Memory B cell (primary cell): Measurements from ENCODE around the gene EML3.
"Not testable (repeated sequence)": the region's sequence is repeated elsewhere in the genome, so short reads cannot be mapped to it uniquely, and the experiment has no call there.

Experiments used
- ATAC-seq: fragments of 150-1000 bp; cut with Tn5 transposase; 2 replicates; pipeline ENCODE4 v1.10.0; 2021; ENCODE audit warnings: low read depth, mild to moderate bottlenecking, moderate library complexity
- DNase-seq, 2 donors: peaks; one replicate each; pipeline ENCODE4 v3.0.0; 2022; ENCODE audit warnings: low spot score in 2 of 2
- H3K27ac Mint-ChIP-seq: one replicate; pipeline ENCODE4 v1.8.0; 2022; ENCODE audit warnings: mild to moderate bottlenecking, moderate library complexity, mixed read lengths
- H3K27me3 Mint-ChIP-seq: one replicate; pipeline ENCODE4 v1.8.0; 2022; ENCODE audit warnings: mixed read lengths
- H3K36me3 Mint-ChIP-seq: one replicate; pipeline ENCODE4 v1.8.0; 2022; ENCODE audit warnings: mild to moderate bottlenecking, mixed read lengths
- H3K4me1 Mint-ChIP-seq: one replicate; pipeline ENCODE4 v1.8.0; 2022; ENCODE audit warnings: mixed read lengths
- H3K4me3 Mint-ChIP-seq: one replicate; pipeline ENCODE4 v1.8.0; 2022; ENCODE audit warnings: mild to moderate bottlenecking, moderate library complexity, mixed read lengths
- H3K9me3 Mint-ChIP-seq: one replicate; pipeline ENCODE4 v1.8.0; 2022; ENCODE audit warnings: mixed read lengths

EML3 gene

GRCh38 chr11:62644220-62644619 is 31.6 kb upstream of the EML3 start:
- Mint-ChIP-seq H3K36me3 (peaks cover 5% of the 10 kb centered on the region), H3K27me3 (no peaks in the 10 kb centered on the region), H3K4me3 (peak overlapping the region; percentile 21), H3K9me3 (no peaks in the 10 kb centered on the region), H3K27ac (peak overlapping the region; percentile 58), H3K4me1 (peaks cover 12% of the 10 kb centered on the region)
- ATAC-seq, result no peak
- no peak for DNase-seq

- Mint-ChIP-seq H3K27me3 (no peaks in the 10 kb centered on the region), H3K4me3 (no peak overlapping the region), H3K27ac (no peak overlapping the region), H3K4me1 (peaks cover 5% of the 10 kb centered on the region), H3K9me3 (no peaks in the 10 kb centered on the region), H3K36me3 (peaks cover 51% of the 10 kb centered on the region)
- DNase-seq (no peak), ATAC-seq (no peak)
Observed at GRCh38 chr11:62632492-62632891, 19.9 kb upstream of the EML3 start.

DNA sequence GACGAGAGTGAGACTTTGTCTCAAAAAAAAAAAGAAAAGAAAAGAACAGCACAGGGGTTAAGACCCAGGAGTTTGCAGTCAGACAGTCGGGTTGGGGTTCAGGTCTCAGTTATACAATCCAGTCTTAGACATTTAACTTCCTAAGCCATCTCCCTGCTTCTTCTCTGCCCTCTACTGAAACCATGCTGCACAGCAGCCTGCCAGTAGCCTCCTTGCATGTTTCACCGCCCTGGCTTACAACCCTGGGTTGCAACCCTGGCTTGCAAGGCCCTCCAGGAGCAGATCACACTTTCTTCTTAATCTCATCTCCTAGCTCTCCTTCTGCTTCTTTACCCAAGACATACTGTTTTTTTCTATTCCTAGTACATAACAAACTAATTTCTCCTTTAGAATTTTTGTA is 15.1 kb upstream of the EML3 start:
- DNase-seq, result no peak
- Mint-ChIP-seq H3K4me3 (no peak overlapping the region), H3K27ac (no peak overlapping the region), H3K4me1 (no peaks in the 10 kb centered on the region), H3K9me3 (no peaks in the 10 kb centered on the region), H3K36me3 (peaks cover 48% of the 10 kb centered on the region), H3K27me3 (no peaks in the 10 kb centered on the region)
- no peak for ATAC-seq

GRCh38 chr11:62622476-62623089 is 10.0 kb upstream of the EML3 start:
- Mint-ChIP-seq H3K36me3 (peaks cover 17% of the 10 kb centered on the region), H3K4me3 (peak overlapping the region; percentile 84), H3K9me3 (no peaks in the 10 kb centered on the region), H3K4me1 (peaks cover 10% of the 10 kb centered on the region), H3K27ac (peak overlapping the region; percentile 93), H3K27me3 (no peaks in the 10 kb centered on the region)
- DNase-seq, result no peak
- no peak for ATAC-seq

DNA sequence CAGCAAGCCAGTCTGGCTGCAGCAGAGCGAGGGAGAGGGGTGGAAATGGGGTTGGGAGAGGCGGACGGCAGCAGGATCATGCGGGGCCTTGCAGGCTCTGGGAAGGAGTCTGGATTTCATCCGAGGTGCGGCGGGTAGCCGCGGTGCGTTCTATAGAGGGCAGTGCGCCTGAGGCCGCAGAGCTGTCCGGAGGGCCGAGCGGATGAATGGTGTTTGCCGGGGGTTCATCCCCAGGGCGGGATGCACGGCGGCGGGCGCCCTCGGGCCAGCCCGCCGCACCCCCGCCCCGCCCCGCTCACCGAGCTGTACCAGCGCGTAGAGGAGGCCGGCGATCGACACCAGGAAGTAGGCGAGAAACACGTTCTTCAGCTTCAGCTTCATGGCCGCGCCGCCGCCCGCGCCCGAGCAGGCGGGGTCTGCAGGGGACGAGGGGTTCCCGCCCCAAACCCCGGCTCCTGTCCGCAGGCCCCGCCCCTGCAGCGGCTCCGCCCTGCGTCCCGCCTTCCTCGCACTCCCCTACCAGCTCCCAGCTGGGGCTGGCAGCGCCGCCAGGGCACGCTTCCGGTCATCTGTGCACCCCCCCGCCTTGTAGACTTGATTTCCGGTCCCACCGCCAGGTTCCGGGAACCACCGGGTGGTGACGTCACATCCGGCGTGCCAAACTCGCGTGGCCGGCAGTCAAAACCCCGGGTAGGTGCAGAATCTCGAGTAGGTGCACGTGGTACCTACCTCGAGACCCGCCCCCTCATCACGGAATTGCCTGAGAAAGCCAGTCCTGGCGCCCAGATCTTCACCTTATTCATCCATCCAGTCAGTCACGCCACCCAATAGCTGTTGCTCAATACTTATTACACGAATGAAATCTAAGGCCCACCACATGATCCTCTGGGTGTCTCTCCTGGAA is 9.2 kb upstream of the EML3 start, which contains the start of gene B3GAT3:
Gene B3GAT3, minus strand, starts transcription at position 420 of the 904 bp plus-strand sequence. Its CDS starts 39 bp downstream, at position 381.
- ATAC-seq (peak; percentile 85), DNase-seq (peak; percentile 93 to 97)
- Mint-ChIP-seq H3K4me3 (peak within 1 kb of the TSS; percentile 86), H3K27me3 (no peaks in the 10 kb centered on the region), H3K36me3 (peaks cover 13% of the 10 kb centered on the region), H3K9me3 (no peaks in the 10 kb centered on the region), H3K4me1 (peaks cover 10% of the 10 kb centered on the region), H3K27ac (peak within 1 kb of the TSS; percentile 93)

DNA sequence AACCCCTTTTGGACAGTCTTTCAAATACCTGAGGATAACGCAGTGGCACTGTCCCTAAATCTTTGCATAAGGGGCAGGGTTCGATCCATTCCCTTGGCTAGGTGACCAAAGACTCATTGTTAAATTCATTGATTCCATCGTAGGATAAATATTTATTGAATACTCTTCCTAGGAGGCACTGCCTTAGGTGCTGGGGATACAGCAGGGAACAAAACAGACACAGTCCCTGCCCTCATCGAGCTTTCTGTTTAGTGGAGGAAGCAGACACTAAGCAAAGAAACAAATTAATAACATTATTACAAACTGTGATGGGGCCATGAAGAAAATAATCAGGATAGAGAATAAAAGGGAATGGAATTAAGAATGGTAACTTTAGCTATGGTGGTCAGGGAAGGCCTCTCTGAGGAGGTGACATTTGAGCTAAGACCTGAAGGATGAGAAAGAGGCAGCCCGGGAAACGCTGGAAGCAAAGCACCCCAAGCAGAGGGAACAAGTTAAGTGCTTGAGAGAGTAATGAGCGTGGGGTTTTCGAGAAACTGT is 8.5 kb upstream of the EML3 start:
- peaks cover 10% of the 10 kb centered on the region for H3K4me1 Mint-ChIP-seq
- no peak for DNase-seq
- peak overlapping the region; percentile 86 for H3K4me3 Mint-ChIP-seq
- H3K36me3 Mint-ChIP-seq, result peaks cover 10% of the 10 kb centered on the region
- no peaks in the 10 kb centered on the region for H3K27me3 Mint-ChIP-seq
- no peak for ATAC-seq
- no peaks in the 10 kb centered on the region for H3K9me3 Mint-ChIP-seq
- H3K27ac Mint-ChIP-seq, result peak overlapping the region; percentile 93

DNA sequence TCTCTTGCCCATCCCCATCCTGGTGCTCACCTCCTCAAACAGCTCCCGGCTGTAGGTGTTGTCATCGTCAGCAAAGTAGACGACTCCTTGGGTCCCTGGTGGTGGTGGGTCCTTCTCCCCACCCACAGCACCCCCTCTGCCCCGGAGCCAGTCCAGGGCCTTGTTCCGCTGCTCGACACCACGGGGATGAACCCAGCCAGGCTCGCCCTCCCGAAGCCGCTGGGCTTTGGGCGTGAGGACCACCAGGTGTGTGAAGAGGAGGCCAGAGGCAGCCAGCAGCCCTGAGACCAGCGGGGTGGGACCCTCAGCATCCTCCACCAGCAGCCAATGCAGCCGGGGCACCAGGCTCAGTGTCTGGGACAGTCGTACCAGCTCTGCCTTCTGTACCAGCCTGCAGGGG is 4.4 kb upstream of the EML3 start:
- not testable (repeated sequence) for H3K36me3 Mint-ChIP-seq, H3K4me1 Mint-ChIP-seq, H3K27ac Mint-ChIP-seq

GRCh38 chr11:62615521-62615920 is 2.9 kb upstream of the EML3 start:
- Mint-ChIP-seq H3K9me3 (no peaks in the 10 kb centered on the region), H3K27me3 (no peaks in the 10 kb centered on the region), H3K4me3 (no peak overlapping the region), H3K36me3 (peaks cover 3% of the 10 kb centered on the region), H3K4me1 (peaks cover 9% of the 10 kb centered on the region), H3K27ac (no peak overlapping the region)
- ATAC-seq, result no peak
- no peak for DNase-seq

More for the DNA sequence above, 4.4 kb upstream of the EML3 start:
- not testable (repeated sequence) for DNase-seq, H3K9me3 Mint-ChIP-seq, H3K27me3 Mint-ChIP-seq, ATAC-seq, H3K4me3 Mint-ChIP-seq

GRCh38 chr11:62614275-62614674 is 1.7 kb upstream of the EML3 start:
- Mint-ChIP-seq H3K27me3 (no peaks in the 10 kb centered on the region), H3K4me3 (no peak overlapping the region), H3K27ac (peak overlapping the region; percentile 35), H3K9me3 (no peaks in the 10 kb centered on the region), H3K36me3 (peaks cover 3% of the 10 kb centered on the region), H3K4me1 (peaks cover 11% of the 10 kb centered on the region)
- DNase-seq (no peak), ATAC-seq (no peak)

DNA sequence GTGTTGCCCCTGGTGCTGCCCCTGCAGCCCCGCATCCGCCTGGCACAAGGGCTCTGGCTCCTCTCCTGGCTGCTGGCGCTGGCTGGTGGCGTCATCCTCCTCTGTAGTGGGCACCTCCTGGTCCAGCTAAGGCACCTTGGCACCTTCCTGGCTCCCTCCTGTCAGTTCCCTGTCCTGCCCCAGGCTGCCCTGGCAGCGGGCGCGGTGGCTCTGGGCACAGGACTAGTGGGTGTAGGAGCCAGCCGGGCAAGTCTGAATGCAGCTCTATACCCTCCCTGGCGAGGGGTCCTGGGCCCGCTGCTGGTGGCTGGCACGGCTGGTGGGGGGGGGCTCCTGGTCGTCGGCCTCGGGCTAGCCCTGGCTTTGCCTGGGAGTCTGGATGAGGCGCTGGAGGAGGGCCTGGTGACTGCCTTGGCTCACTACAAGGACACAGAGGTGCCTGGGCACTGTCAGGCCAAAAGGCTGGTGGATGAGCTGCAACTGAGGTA is 760 bp upstream of the EML3 start:
- no peaks in the 10 kb centered on the region for H3K27me3 Mint-ChIP-seq
- no peak for DNase-seq
- ATAC-seq, result no peak
- H3K4me1 Mint-ChIP-seq, result peaks cover 15% of the 10 kb centered on the region
- H3K36me3 Mint-ChIP-seq, result peaks cover 3% of the 10 kb centered on the region
- H3K4me3 Mint-ChIP-seq, result peak overlapping the region; percentile 74
- H3K9me3 Mint-ChIP-seq, result no peaks in the 10 kb centered on the region
- H3K27ac Mint-ChIP-seq, result peak overlapping the region; percentile 35

GRCh38 chr11:62611705-62612365 is 740 bp downstream of the EML3 start:
- H3K36me3 Mint-ChIP-seq, result peaks cover 10% of the 10 kb centered on the region

DNA sequence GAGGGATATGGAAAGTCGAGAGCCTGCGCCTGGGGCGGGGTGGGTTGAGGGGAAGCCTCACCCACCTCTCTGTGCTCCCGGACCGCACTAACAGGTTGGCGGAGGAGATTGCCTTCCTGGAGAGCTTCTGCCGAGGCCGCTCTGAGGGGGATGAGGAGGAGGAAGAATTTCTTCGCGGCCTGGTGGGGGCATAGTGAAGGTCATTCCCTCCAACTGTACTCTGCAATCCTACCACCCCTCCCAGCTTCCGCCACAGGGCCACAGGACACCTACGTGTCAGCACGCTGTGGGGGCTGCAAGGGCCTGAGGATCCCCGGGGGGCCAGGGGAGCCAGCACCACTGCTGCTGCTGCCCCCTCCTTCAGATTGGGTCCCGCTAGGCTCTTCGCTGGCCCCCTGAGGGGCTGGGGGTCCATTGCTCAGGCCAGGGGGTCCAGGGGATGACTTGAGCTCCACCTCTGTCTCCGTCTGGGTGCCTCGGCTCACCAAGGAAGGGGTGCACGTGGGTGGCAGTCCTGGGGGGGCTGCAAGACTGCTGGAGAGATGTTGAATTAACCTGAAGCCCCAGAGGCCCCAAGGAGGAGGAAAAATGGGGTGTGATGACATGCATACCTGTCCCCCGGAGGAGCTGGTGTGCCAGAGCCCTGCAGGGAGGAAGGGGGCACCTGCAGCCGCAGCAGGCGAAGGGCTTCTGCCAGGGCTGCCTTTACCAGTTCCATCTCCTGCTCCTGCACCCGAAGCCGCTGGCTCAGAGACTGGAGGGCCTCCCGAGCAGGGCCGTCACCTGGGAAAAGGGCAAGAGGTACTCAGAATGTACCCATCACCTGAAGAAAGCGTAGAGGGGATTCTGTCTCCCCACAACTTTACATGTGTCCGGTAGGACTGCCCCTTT is 1.5 kb downstream of the EML3 start:
- ATAC-seq (no peak), DNase-seq (no peak)
- peaks cover 23% of the 10 kb centered on the region for H3K4me1 Mint-ChIP-seq
- H3K27me3 Mint-ChIP-seq, result no peaks in the 10 kb centered on the region
- H3K27ac Mint-ChIP-seq, result peak overlapping the region; percentile 95
- no peaks in the 10 kb centered on the region for H3K9me3 Mint-ChIP-seq
- H3K4me3 Mint-ChIP-seq, result peak overlapping the region; percentile 97
- peaks cover 10% of the 10 kb centered on the region for H3K36me3 Mint-ChIP-seq

More at GRCh38 chr11:62611705-62612365, 740 bp downstream of the EML3 start:
- DNase-seq, result peak; percentile 53 to 59
- no peaks in the 10 kb centered on the region for H3K27me3 Mint-ChIP-seq
- ATAC-seq, result peak; percentile 51
- peaks cover 23% of the 10 kb centered on the region for H3K4me1 Mint-ChIP-seq
- no peaks in the 10 kb centered on the region for H3K9me3 Mint-ChIP-seq
- peak overlapping the region; percentile 95 for H3K27ac Mint-ChIP-seq
- H3K4me3 Mint-ChIP-seq, result peak overlapping the region; percentile 97

DNA sequence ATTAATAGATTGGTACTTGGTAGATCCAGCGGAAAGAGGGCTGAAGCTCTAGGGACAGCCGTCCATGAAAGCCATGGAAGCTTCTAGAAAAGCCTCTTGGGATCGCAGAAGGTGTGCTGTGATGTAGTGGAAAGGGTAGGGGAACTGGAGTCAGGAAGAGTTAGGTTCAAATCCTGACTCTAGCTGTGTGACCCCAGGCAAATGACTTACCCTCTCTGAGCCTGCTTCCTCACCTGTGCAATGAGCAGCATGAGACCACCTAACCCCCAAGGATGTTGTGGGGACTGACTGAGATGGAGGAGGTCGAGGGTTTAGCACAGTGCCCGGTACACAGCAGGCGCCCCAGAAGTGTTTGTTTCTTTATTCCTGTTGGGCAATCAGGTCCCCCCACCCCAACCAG is 2.2 kb downstream of the EML3 start:
- peaks cover 10% of the 10 kb centered on the region for H3K36me3 Mint-ChIP-seq

More for the DNA sequence above, 2.2 kb downstream of the EML3 start:
- H3K4me1 Mint-ChIP-seq, result peaks cover 23% of the 10 kb centered on the region
- DNase-seq (no peak), ATAC-seq (no peak)
- peak overlapping the region; percentile 95 for H3K27ac Mint-ChIP-seq
- H3K27me3 Mint-ChIP-seq, result no peaks in the 10 kb centered on the region
- H3K9me3 Mint-ChIP-seq, result no peaks in the 10 kb centered on the region
- peak overlapping the region; percentile 74 for H3K4me3 Mint-ChIP-seq
